GM21515 (cell line): ENCODE results near the gene FADS3.
"Not testable (repeated sequence)": the region's sequence is repeated elsewhere in the genome, so short reads cannot be mapped to it uniquely, and the experiment has no call there.

ENCODE experiments used
- ATAC-seq: cut with Tn5 transposase; IDR thresholded peaks from one replicate; pipeline ENCODE4 v1.9.1; 2021; ENCODE audit not compliant: unreplicated experiment

Gene FADS3

GRCh38 chr11:61899146-61899841 is 7.9 kb upstream of the FADS3 start:
- ATAC-seq = no peak

GRCh38 chr11:61898247-61898582 is 6.9 kb upstream of the FADS3 start:
- ATAC-seq = no peak

GRCh38 chr11:61897387-61898246 is 6.3 kb upstream of the FADS3 start:
- ATAC-seq = no peak

- no peak for ATAC-seq
Observed at GRCh38 chr11:61896665-61897386, 5.5 kb upstream of the FADS3 start.

DNA sequence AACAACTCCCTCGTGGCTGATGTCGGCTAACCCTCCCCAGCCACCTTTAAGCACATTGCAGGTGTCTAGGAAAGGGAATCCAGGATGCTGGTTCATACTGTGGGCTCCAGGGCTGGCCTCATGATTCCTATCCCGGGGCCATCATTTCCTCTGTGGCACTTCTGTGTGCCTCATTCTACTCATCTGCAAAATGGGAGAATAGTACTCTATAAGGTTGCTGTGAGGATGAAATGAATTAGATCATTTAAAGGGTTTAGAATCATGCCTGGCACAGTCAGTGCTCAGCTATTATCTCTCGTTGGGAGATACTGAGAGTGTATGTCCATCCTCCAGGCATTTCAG is 4.3 kb upstream of the FADS3 start:
- no peak for ATAC-seq

DNA sequence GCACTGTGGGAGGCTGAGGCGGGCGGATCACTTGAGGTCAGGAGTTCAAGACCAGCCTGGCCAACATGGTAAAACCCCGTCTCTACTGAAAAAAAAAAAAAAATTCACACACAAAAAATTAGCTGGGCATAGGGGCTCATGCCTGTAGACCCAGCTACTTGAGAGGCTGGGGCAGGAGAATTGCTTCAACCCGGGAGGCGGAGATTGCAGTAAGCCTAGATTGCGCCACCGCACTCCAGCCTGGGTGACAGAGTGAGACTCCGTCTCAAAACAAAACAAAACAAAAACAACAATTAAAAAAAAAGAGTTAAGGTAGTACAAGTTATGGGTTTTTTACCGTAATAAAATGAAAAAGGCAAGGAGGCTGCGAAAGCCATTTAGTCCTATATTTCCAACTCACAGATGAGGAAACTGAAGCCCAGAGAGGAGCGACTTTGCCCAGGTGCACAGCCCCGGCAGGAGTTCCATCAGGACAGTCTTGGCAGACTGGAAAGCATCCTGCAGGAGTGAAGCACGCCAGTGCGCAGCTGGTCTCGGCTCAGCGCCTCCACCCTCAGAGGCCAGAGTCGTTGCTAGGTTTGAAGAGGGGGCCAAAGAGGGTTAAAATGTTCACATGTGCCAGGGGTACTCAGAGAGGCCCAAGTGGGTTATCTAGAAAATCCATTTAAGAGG is 3.8 kb upstream of the FADS3 start:
- no peak for ATAC-seq

- no peak for ATAC-seq
Observed at GRCh38 chr11:61893981-61894380, 2.6 kb upstream of the FADS3 start.

DNA sequence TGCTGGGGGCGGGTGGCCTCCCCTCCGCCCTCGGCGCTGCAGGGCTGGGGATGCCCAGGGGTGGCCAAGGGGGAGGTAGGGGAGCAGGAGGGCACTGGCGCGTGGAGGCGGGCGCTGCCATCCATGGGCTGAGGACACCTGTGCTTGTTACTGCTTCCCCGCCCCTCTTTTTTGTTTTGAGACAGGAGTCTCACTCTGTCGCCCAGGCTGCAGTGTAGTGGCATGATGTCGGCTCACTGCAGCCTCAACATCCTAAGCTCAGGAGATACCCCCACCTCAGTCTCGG is 683 bp upstream of the FADS3 start:
- no peak for ATAC-seq

- ATAC-seq = peak; percentile 8
Observed at GRCh38 chr11:61890529-61891330, 615 bp downstream of the FADS3 start.

DNA sequence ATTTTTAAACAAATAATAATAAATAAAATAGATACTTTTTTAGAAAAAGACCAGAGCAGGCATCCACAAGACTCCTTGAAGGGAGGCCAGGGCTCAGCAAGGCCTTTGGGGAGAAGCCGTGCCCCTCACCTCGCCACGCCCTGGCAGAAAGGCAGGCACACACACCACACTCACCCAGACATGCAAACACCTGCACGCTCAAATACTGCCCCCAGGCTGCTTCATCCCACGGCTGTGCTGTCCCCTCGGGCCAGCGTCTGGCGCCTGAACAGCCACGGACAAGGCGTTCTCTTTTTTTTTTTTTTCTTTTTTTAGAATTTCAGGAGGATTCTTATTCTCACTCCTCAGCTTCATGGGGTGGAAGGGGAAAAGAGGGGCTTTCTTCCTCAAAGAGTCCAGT is 1.5 kb downstream of the FADS3 start:
- no peak for ATAC-seq

GRCh38 chr11:61888590-61888989 is 2.8 kb downstream of the FADS3 start:
- no peak for ATAC-seq

DNA sequence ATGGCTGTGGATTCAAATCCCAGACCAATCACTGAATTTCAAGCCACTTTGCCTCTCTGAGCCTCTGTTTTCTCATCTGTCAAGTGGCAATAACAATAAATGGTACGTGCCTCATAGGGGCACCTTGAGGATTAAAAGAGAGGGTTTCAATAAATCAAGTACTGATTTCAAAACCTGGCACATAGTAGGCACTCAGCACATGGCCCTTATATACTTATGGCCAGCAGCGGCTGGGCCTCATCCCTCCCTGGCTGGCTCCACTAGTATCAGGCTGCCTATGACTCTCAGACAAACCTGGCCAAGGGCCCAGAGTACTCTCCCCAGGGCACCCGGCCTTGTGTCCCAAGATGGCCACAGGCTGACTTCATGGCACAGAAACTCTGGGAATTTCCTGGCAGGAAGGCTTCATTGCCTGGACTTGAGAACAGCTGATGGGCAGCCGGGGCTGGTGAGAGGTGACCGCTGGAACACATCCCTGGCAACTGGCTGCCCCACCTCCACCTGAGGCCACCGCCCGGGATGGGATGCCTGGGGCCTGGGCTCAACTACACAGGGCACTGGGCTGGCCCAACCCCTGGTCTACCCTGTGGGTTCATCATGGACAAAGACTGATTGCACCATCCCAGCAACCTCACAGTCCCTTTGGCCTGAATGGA is 3.4 kb downstream of the FADS3 start:
- ATAC-seq = no peak

- ATAC-seq = no peak
Observed at GRCh38 chr11:61886643-61887042, 4.7 kb downstream of the FADS3 start.

GRCh38 chr11:61885784-61886580 is 5.4 kb downstream of the FADS3 start:
- ATAC-seq = no peak

GRCh38 chr11:61885166-61885778 is 6.1 kb downstream of the FADS3 start:
- ATAC-seq = no peak

DNA sequence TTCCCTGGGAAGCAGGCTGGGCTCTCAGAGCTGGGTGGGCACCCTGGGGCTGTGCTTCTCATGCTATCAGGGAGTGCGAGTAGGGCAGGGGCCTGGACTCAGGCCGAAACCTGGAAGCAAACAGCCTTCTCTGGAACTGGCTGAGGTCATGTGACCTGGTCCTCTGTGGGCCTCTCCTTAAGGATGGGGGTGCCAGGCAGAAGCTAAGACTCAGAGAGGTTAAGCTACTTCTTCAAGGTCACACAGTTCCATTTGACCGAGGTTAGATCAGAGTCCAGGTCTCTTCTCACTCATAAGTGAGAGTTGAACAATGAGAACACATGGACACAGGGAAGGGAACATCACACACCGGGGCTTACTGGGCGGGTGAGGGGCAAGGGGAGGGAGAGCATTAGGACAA is 7.4 kb downstream of the FADS3 start:
- ATAC-seq = no peak

DNA sequence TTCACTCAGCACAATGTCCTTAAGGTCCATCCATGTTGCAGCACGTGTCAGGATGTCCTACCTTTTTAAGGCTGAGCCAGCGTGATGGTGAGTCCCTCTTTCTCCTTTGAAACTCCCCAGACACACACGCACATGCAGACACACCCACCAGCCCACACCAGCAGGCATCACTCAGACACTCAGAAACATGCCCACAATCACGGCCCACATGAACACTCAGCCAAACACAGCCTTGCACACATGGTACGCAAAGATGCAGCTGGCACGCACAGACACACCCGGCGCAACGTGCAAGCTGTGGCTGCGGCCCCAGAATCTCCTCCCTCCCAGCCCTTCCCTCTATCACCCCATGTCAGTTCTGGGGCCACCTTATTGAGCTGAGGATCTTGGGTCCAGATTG is 8.0 kb downstream of the FADS3 start:
- no peak for ATAC-seq

DNA sequence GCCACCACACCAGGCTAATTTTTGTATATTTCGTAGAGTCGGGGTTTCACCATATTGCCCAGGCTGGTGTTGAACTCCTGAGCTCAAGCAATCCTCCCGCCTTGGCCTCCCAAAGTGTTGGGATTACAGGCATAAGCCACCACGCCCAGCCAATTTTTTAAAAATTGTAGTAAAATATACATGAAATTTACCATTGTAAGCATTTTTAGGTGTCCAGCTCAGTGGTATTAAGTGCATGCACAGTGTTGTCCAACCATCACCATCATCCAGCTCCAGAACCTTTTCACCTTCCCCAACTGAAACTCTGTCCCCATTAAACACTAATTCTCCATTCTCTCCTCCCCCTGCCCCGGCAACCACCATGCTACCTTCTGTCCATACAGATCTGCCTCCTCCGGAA is 8.5 kb downstream of the FADS3 start:
- ATAC-seq = no peak

DNA sequence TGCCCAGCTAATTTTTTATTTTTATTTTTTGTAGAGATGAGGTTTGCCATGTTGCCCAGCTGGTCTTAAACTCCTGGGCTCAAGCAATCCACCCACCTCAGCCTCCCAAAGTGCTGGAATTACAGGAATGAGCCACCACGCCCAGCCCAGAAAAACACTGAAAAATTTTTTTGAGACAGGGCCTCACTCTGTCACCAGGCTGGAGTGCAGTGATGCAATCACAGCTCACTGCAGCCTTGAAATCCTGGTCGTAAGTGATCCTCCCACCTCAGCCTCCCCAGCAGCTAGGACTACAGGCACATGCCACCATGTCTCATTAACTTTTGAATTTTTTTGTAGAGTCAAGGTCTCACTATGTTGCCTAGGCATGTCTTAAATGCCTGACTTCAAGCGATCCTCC is 9.1 kb downstream of the FADS3 start:
- ATAC-seq = not testable (repeated sequence)
